Trophoblast cell (in vitro differentiated cells and primary cell): ENCODE data around the gene FAH.
A peak's percentile ranks its signal among the peaks of the same experiment; 100 is the strongest.

ENCODE experiments used
- DNase-seq, 2 donors: peaks; one replicate each; pipeline ENCODE4 v3.0.0-alpha.2; 2016
- H2AFZ ChIP-seq: 2 replicates; pipeline ENCODE4 v1.6.1; 2013; ENCODE audit warnings: low read length, moderate library complexity, mild to moderate bottlenecking; ENCODE audit not compliant: insufficient read depth, poor library complexity
- H2AK5ac ChIP-seq: 2 replicates; pipeline ENCODE4 v1.6.1; 2013; ENCODE audit warnings: mild to moderate bottlenecking, low read length
- H2BK120ac ChIP-seq: 2 replicates; pipeline ENCODE4 v1.6.1; 2013; ENCODE audit warnings: low read length, mild to moderate bottlenecking, moderate library complexity; ENCODE audit not compliant: insufficient read depth, poor library complexity
- H2BK12ac ChIP-seq: 2 replicates; pipeline ENCODE4 v1.6.1; 2013; ENCODE audit warnings: mild to moderate bottlenecking, low read length, moderate library complexity
- H2BK5ac ChIP-seq: 2 replicates; pipeline ENCODE4 v1.6.1; 2013; ENCODE audit warnings: low read length, low read depth, moderate library complexity, mild to moderate bottlenecking; ENCODE audit not compliant: poor library complexity
- H3K14ac ChIP-seq: 2 replicates; pipeline ENCODE4 v1.6.1; 2013; ENCODE audit warnings: mild to moderate bottlenecking, low read length
- H3K18ac ChIP-seq: 2 replicates; pipeline ENCODE4 v1.6.1; 2013; ENCODE audit warnings: mild to moderate bottlenecking, low read length
- H3K23ac ChIP-seq: 2 replicates; pipeline ENCODE4 v1.6.1; 2013; ENCODE audit warnings: low read length
- H3K27ac ChIP-seq: 2 replicates; pipeline ENCODE4 v1.5.1; 2013; ENCODE audit warnings: low read depth, mild to moderate bottlenecking, inconsistent platforms, low read length, moderate library complexity
- H3K27me3 ChIP-seq: 2 replicates; pipeline ENCODE4 v1.6.1; 2013; ENCODE audit warnings: inconsistent platforms, mild to moderate bottlenecking, low read length, moderate library complexity; ENCODE audit not compliant: insufficient read depth
- H3K36me3 ChIP-seq, 2 experiments: 1 replicate in 1 of 2; 2 replicates in 1 of 2; pipeline ENCODE4 v1.6.1; 2013; ENCODE audit warnings: low read length in 2 of 2, mild to moderate bottlenecking in 2 of 2, moderate library complexity in 1 of 2; ENCODE audit not compliant: insufficient read depth in 2 of 2, control insufficient read depth in 1 of 2
- H3K4ac ChIP-seq: 2 replicates; pipeline ENCODE4 v1.6.1; 2013; ENCODE audit warnings: low read depth, mild to moderate bottlenecking, low read length, moderate library complexity
- H3K4me1 ChIP-seq, 2 experiments: 1 replicate in 1 of 2; 2 replicates in 1 of 2; pipeline ENCODE4 v1.6.1; 2013; ENCODE audit warnings: low read length in 2 of 2, mild to moderate bottlenecking in 2 of 2, moderate library complexity in 1 of 2; ENCODE audit not compliant: insufficient read depth in 2 of 2, control insufficient read depth in 1 of 2
- H3K4me2 ChIP-seq: 2 replicates; pipeline ENCODE4 v1.6.1; 2013; ENCODE audit warnings: inconsistent platforms, mild to moderate bottlenecking, low read length, moderate library complexity
- H3K4me3 ChIP-seq: 2 replicates; pipeline ENCODE4 v1.5.1; 2013; ENCODE audit warnings: mild to moderate bottlenecking, low read depth, low read length, inconsistent platforms
- H3K79me1 ChIP-seq: one replicate; pipeline ENCODE4 v1.6.1; 2013; ENCODE audit warnings: low read length
- H3K79me2 ChIP-seq: 2 replicates; pipeline ENCODE4 v1.6.1; 2013; ENCODE audit warnings: low read length, mild to moderate bottlenecking; ENCODE audit not compliant: control insufficient read depth, insufficient read depth, poor library complexity
- H3K9ac ChIP-seq: 2 replicates; pipeline ENCODE4 v1.6.1; 2013; ENCODE audit warnings: mild to moderate bottlenecking, low read length
- H3K9me3 ChIP-seq: 2 replicates; pipeline ENCODE4 v1.6.1; 2013; ENCODE audit warnings: low read depth, mild to moderate bottlenecking, control low read depth, inconsistent platforms, low read length; ENCODE audit not compliant: insufficient read depth
- H4K12ac ChIP-seq: 2 replicates; pipeline ENCODE4 v1.6.1; 2013; ENCODE audit warnings: low read depth, mild to moderate bottlenecking, low read length, moderate library complexity
- H4K8ac ChIP-seq: 2 replicates; pipeline ENCODE4 v1.6.1; 2013; ENCODE audit warnings: low read depth, mild to moderate bottlenecking, low read length, moderate library complexity
- H4K91ac ChIP-seq: one replicate; pipeline ENCODE4 v1.6.1; 2013; ENCODE audit warnings: low read depth, mild to moderate bottlenecking, low read length, moderate library complexity
- WGBS: extraction: QIAGEN DNeasy Blood & Tissue Kit; methylation state at CpG from one replicate; pipeline ENCODE4 v1.1.7; 2013; ENCODE audit warnings: missing lambda C conversion rate; ENCODE audit not compliant: insufficient read length, insufficient coverage; ENCODE audit errors: extremely low coverage; 5-methylcytosine and 5-hydroxymethylcytosine counted together

The FAH gene

GRCh38 chr15:80163217-80163616 lies 10.4 kb downstream of the FAH start:
- H3K4ac ChIP-seq: no peak overlapping the region
- H3K4me1 ChIP-seq: peaks cover 9 to 11% of the 10 kb centered on the region in 2 experiments
- H4K91ac ChIP-seq: no peak overlapping the region
- WGBS: no CpG with 5 or more reads among the region's 5 CpGs
- peaks cover 0 to 6% of the 10 kb centered on the region in 2 experiments for H3K36me3 ChIP-seq
- no peaks in the 10 kb centered on the region for H3K79me1 ChIP-seq
- H2BK120ac ChIP-seq: no peak overlapping the region
- no peak overlapping the region for H4K8ac ChIP-seq
- no peak overlapping the region for H2BK12ac ChIP-seq
- H3K27ac ChIP-seq: no peak overlapping the region
- no peak overlapping the region for H3K23ac ChIP-seq
- H2AK5ac ChIP-seq: no peak overlapping the region
- H2AFZ ChIP-seq: no peak overlapping the region
- no peak overlapping the region for H3K14ac ChIP-seq
- no peak overlapping the region for H3K4me2 ChIP-seq
- H3K4me3 ChIP-seq: no peak overlapping the region
- DNase-seq: no peak
- no peak overlapping the region for H3K9ac ChIP-seq
- no peaks in the 10 kb centered on the region for H3K9me3 ChIP-seq
- H3K27me3 ChIP-seq: no peaks in the 10 kb centered on the region
- no peak overlapping the region for H4K12ac ChIP-seq
- no peak overlapping the region for H2BK5ac ChIP-seq
- no peaks in the 10 kb centered on the region for H3K79me2 ChIP-seq
- no peak overlapping the region for H3K18ac ChIP-seq

GRCh38 chr15:80163897-80164296 lies 11.1 kb downstream of the FAH start:
- no CpG with 5 or more reads among the region's 1 CpG for WGBS
- Histone ChIP-seq H4K12ac (no peak overlapping the region), H3K23ac (no peak overlapping the region), H3K79me1 (no peaks in the 10 kb centered on the region), H3K4me2 (no peak overlapping the region), H4K91ac (no peak overlapping the region), H2BK12ac (no peak overlapping the region), H3K9me3 (no peaks in the 10 kb centered on the region), H2AK5ac (no peak overlapping the region), H3K4me3 (no peak overlapping the region), H3K36me3 (peaks cover 0 to 6% of the 10 kb centered on the region in 2 experiments), H3K4me1 (peaks cover 9 to 11% of the 10 kb centered on the region in 2 experiments), H3K27me3 (no peaks in the 10 kb centered on the region), H2BK5ac (no peak overlapping the region), H3K18ac (no peak overlapping the region), H3K79me2 (no peaks in the 10 kb centered on the region), H2BK120ac (no peak overlapping the region), H3K14ac (no peak overlapping the region), H2AFZ (no peak overlapping the region), H3K27ac (no peak overlapping the region), H4K8ac (no peak overlapping the region), H3K4ac (no peak overlapping the region), H3K9ac (no peak overlapping the region)
- DNase-seq: no peak

- Histone ChIP-seq H4K12ac (no peak overlapping the region), H3K18ac (no peak overlapping the region), H2BK5ac (no peak overlapping the region), H3K4me2 (no peak overlapping the region), H2BK12ac (no peak overlapping the region), H3K36me3 (peaks cover 0 to 2% of the 10 kb centered on the region in 2 experiments), H3K4me1 (peaks cover 5 to 7% of the 10 kb centered on the region in 2 experiments), H2AK5ac (no peak overlapping the region), H3K9me3 (no peaks in the 10 kb centered on the region), H3K79me2 (no peaks in the 10 kb centered on the region), H3K27me3 (no peaks in the 10 kb centered on the region), H2BK120ac (peak overlapping the region; percentile 52), H3K4ac (no peak overlapping the region), H3K23ac (no peak overlapping the region), H4K8ac (no peak overlapping the region), H3K14ac (no peak overlapping the region), H3K9ac (no peak overlapping the region), H3K79me1 (no peaks in the 10 kb centered on the region), H4K91ac (peak overlapping the region; percentile 43), H2AFZ (no peak overlapping the region), H3K4me3 (no peak overlapping the region), H3K27ac (no peak overlapping the region)
- no CpG with 5 or more reads among the region's 8 CpGs for WGBS
- DNase-seq: no peak
Measured at GRCh38 chr15:80167936-80168335, 15.1 kb downstream of the FAH start.

- H3K9ac ChIP-seq: no peak overlapping the region
- no peak overlapping the region for H2AFZ ChIP-seq
- H2BK12ac ChIP-seq: no peak overlapping the region
- peak overlapping the region; percentile 16 for H4K8ac ChIP-seq
- no peak overlapping the region for H3K4me3 ChIP-seq
- no peak overlapping the region for H2BK5ac ChIP-seq
- no peaks in the 10 kb centered on the region for H3K79me1 ChIP-seq
- no peak overlapping the region for H4K12ac ChIP-seq
- no peak overlapping the region for H3K23ac ChIP-seq
- H2BK120ac ChIP-seq: peak overlapping the region; percentile 52
- no peaks in the 10 kb centered on the region for H3K9me3 ChIP-seq
- H3K18ac ChIP-seq: no peak overlapping the region
- peaks cover 0 to 2% of the 10 kb centered on the region in 2 experiments for H3K36me3 ChIP-seq
- H3K4ac ChIP-seq: no peak overlapping the region
- no peaks in the 10 kb centered on the region for H3K79me2 ChIP-seq
- peak overlapping the region; percentile 43 for H4K91ac ChIP-seq
- no CpG with 5 or more reads among the region's 5 CpGs for WGBS
- H2AK5ac ChIP-seq: no peak overlapping the region
- peak overlapping the region; percentile 29 for H3K14ac ChIP-seq
- no peak overlapping the region for H3K4me2 ChIP-seq
- no peaks in the 10 kb centered on the region for H3K27me3 ChIP-seq
- DNase-seq: no peak
- no peak overlapping the region for H3K27ac ChIP-seq
- peaks cover 5 to 8% of the 10 kb centered on the region in 2 experiments for H3K4me1 ChIP-seq
Measured at GRCh38 chr15:80168421-80168820, 15.6 kb downstream of the FAH start.
